Pons (tissue), 1 donor: ENCODE results near the gene ARHGEF19.
"Not testable (repeated sequence)": the region's sequence is repeated elsewhere in the genome, so short reads cannot be mapped to it uniquely, and the experiment has no call there.

Source experiments
- DNase-seq: peaks from one replicate; pipeline ENCODE4 v3.0.0-alpha.2; 2016; ENCODE audit warnings: low spot score

Gene ARHGEF19

GRCh38 chr1:16164213-16165072 is 48.0 kb downstream of the ARHGEF19 start:
- DNase-seq: no peak

GRCh38 chr1:16163608-16164212 is 48.7 kb downstream of the ARHGEF19 start:
- not testable (repeated sequence) for DNase-seq

GRCh38 chr1:16162163-16162822 is 50.2 kb downstream of the ARHGEF19 start:
- DNase-seq: no peak

GRCh38 chr1:16161717-16162116 is 50.7 kb downstream of the ARHGEF19 start:
- no peak for DNase-seq

- DNase-seq: no peak
Observed at GRCh38 chr1:16158993-16159831, 53.2 kb downstream of the ARHGEF19 start.

- DNase-seq: no peak
Observed at GRCh38 chr1:16158025-16158424, 54.4 kb downstream of the ARHGEF19 start.

- peak; percentile 43 for DNase-seq
Observed at GRCh38 chr1:16156848-16157495, 55.5 kb downstream of the ARHGEF19 start.

GRCh38 chr1:16155537-16156410 is 56.7 kb downstream of the ARHGEF19 start, which contains the start of gene EPHA2:
Gene EPHA2 (minus strand): TSS chr1:16156069. CDS start chr1:16155932, 137 bp downstream.
- peak; percentile 74 for DNase-seq

GRCh38 chr1:16153999-16154673 is 58.3 kb downstream of the ARHGEF19 start:
- DNase-seq: no peak

GRCh38 chr1:16153096-16153998 is 59.1 kb downstream of the ARHGEF19 start:
- no peak for DNase-seq

GRCh38 chr1:16152481-16153087 is 59.9 kb downstream of the ARHGEF19 start:
- DNase-seq: no peak

GRCh38 chr1:16151995-16152384 is 60.5 kb downstream of the ARHGEF19 start:
- DNase-seq: no peak

- no peak for DNase-seq
Observed at GRCh38 chr1:16151196-16151994, 61.1 kb downstream of the ARHGEF19 start.

GRCh38 chr1:16150508-16150907 is 61.9 kb downstream of the ARHGEF19 start:
- no peak for DNase-seq

GRCh38 chr1:16149702-16150488 is 62.6 kb downstream of the ARHGEF19 start:
- no peak for DNase-seq

- no peak for DNase-seq
Observed at GRCh38 chr1:16149146-16149545, 63.3 kb downstream of the ARHGEF19 start.
